Lower lobe of right lung (tissue), 2 donors: ENCODE data around the gene APLN. TPM values are rescaled to one million over a fixed set of nuclear protein-coding genes. Genes with fewer than 3 reads are reported as not detected.

Source experiments
- ATAC-seq, 2 donors: fragments of 200-7000 bp; cut with Tn5 transposase; one replicate each; pipeline ENCODE4 v1.9.1; 2020 to 2022; ENCODE audit warnings: mild to moderate bottlenecking in 2 of 2, moderate library complexity in 2 of 2
- DNase-seq: peaks from one replicate; pipeline ENCODE4 v3.0.0-alpha.2; 2020
- H3K27ac ChIP-seq: fragments of 200-600 bp; one replicate; pipeline ENCODE4 v1.8.0; 2022
- H3K27me3 ChIP-seq: fragments of 200-600 bp; one replicate; pipeline ENCODE4 v1.8.0; 2022; ENCODE audit warnings: low read depth
- H3K36me3 ChIP-seq: fragments of 200-600 bp; one replicate; pipeline ENCODE4 v1.8.0; 2022; ENCODE audit warnings: mild to moderate bottlenecking
- H3K4me1 ChIP-seq: fragments of 200-600 bp; one replicate; pipeline ENCODE4 v1.8.0; 2022
- H3K4me3 ChIP-seq: fragments of 200-600 bp; one replicate; pipeline ENCODE4 v1.8.0; 2022; ENCODE audit warnings: mild to moderate bottlenecking
- H3K9me3 ChIP-seq: fragments of 200-600 bp; one replicate; pipeline ENCODE4 v1.8.0; 2022
- CTCF ChIP-seq: fragments of 200-600 bp; IDR thresholded peaks from one replicate; pipeline ENCODE4 v1.8.0; 2022; ENCODE audit warnings: antibody characterized with exemption, mild to moderate bottlenecking
- intact Hi-C: fragments of 100-400 bp; cut with DNase I; formaldehyde crosslinking; loops from one replicate; pipeline ENCODE4 v1.11.0; 2022
- total RNA-seq: library from RNA; stranded (reverse); fragmentation: NEBNext Ultra II Directional; extraction: Animal tissue kit (Norgen Biotek cat#: 25700); gene quantifications from one replicate; pipeline ENCODE4 v1.2.1, GENCODE V29; 2021
- donor health status: DM: no; HTN: yes; CAD: no; lungs with severe emphysema.

Gene APLN
- total RNA-seq, 1 donor from 2014 or later = 4.2 TPM

- H3K27ac ChIP-seq = no peak overlapping the region
- H3K4me3 ChIP-seq = no peak overlapping the region
- ATAC-seq = no peak
- intact Hi-C loops = no loop called here
- no peak for DNase-seq
- H3K27me3 ChIP-seq = no peaks in the 10 kb centered on the region
- H3K9me3 ChIP-seq = no peaks in the 10 kb centered on the region
- no peaks in the 10 kb centered on the region for H3K4me1 ChIP-seq
- no peaks in the 10 kb centered on the region for H3K36me3 ChIP-seq
- TF ChIP-seq CTCF = no peak
Observed at GRCh38 chrX:129618997-129619396, 35.8 kb downstream of the APLN start.

GRCh38 chrX:129617420-129617819 lies 37.3 kb downstream of the APLN start:
- TF ChIP-seq CTCF = no peak
- DNase-seq = no peak
- intact Hi-C loops = no loop called here

GRCh38 chrX:129614481-129615255 lies 40.1 kb downstream of the APLN start:
- no peak for ATAC-seq
- Histone ChIP-seq H3K9me3 (no peaks in the 10 kb centered on the region), H3K4me3 (no peak overlapping the region), H3K27me3 (no peaks in the 10 kb centered on the region), H3K4me1 (no peaks in the 10 kb centered on the region), H3K27ac (no peak overlapping the region), H3K36me3 (no peaks in the 10 kb centered on the region)
- no peak for DNase-seq
- TF ChIP-seq CTCF = no peak
- intact Hi-C loops = no loop called here

More at GRCh38 chrX:129617420-129617819, 37.3 kb downstream of the APLN start:
- H3K9me3 ChIP-seq = no peaks in the 10 kb centered on the region
- ATAC-seq = no peak
- no peaks in the 10 kb centered on the region for H3K36me3 ChIP-seq
- no peaks in the 10 kb centered on the region for H3K27me3 ChIP-seq
- H3K4me3 ChIP-seq = no peak overlapping the region
- H3K27ac ChIP-seq = no peak overlapping the region
- no peaks in the 10 kb centered on the region for H3K4me1 ChIP-seq

GRCh38 chrX:129613596-129613995 lies 41.2 kb downstream of the APLN start:
- Histone ChIP-seq H3K9me3 (no peaks in the 10 kb centered on the region), H3K36me3 (no peaks in the 10 kb centered on the region), H3K4me1 (no peaks in the 10 kb centered on the region), H3K4me3 (no peak overlapping the region), H3K27me3 (no peaks in the 10 kb centered on the region), H3K27ac (no peak overlapping the region)
- no peak for DNase-seq
- ATAC-seq = no peak
- intact Hi-C loops = no loop called here
- no peak for TF ChIP-seq CTCF

- Histone ChIP-seq H3K27ac (no peak overlapping the region), H3K36me3 (no peaks in the 10 kb centered on the region), H3K4me1 (no peaks in the 10 kb centered on the region), H3K27me3 (no peaks in the 10 kb centered on the region), H3K4me3 (no peak overlapping the region), H3K9me3 (no peaks in the 10 kb centered on the region)
- no peak for DNase-seq
- ATAC-seq = no peak
- TF ChIP-seq CTCF = no peak
- intact Hi-C loops = no loop called here
Observed at GRCh38 chrX:129612396-129612795, 42.4 kb downstream of the APLN start.
